Superior temporal gyrus (tissue), 1 donor: Measurements from ENCODE around the gene RRP15.

Experiments
- DNase-seq: peaks from one replicate; pipeline ENCODE4 v3.0.0-alpha.2; 2016; ENCODE audit errors: extremely low spot score

RRP15 gene

DNA sequence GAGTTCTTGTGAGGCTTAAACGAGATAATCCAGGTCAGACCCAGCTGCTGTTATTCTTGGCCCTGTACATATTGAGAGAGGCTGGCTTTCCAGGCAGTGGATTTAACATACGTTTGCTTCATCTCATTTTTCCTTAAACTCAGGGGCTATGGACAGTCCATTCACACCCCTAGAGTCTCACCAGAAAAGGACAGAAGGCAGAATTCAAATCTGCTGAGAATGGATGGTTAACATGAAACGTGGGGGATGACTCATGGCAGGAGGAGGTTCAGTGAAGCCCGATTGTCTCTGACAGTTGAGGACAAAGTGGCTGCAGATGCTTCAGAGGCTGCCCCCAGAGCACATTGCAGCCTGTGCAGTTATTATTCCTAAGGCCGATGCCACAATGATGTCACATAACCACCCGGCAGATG is 99.5 kb downstream of the RRP15 start:
- no peak for DNase-seq
